Neural cell (in vitro differentiated cells): ENCODE results near the gene TMEM30A.

Experiments used
- EP300 ChIP-seq: fragments of 450-650 bp; conservative IDR thresholded peaks from 2 replicates; pipeline ENCODE4 v1.6.1; 2014; ENCODE audit warnings: antibody characterized with exemption, mild to moderate bottlenecking, moderate library complexity; ENCODE audit not compliant: poor library complexity, severe bottlenecking
- EZH2 ChIP-seq: fragments of 200-600, 300-800 bp; shearing (Covaris generic), sonication (generic); IDR thresholded peaks from 2 replicates; pipeline ENCODE4 v1.6.1; 2014; ENCODE audit warnings: antibody characterized with exemption, low read length, borderline replicate concordance, mild to moderate bottlenecking; ENCODE audit not compliant: insufficient read depth, poor library complexity, severe bottlenecking
- POLR2AphosphoS5 ChIP-seq: IDR thresholded peaks from 2 replicates; pipeline ENCODE4 v1.6.1; 2012
- SMC3 ChIP-seq: fragments of 450-650 bp; conservative IDR thresholded peaks from 2 replicates; pipeline ENCODE4 v1.6.1; 2014; ENCODE audit warnings: antibody characterized with exemption, mild to moderate bottlenecking, moderate library complexity; ENCODE audit not compliant: poor library complexity
- TF ChIP-seq, protein P1 (sequence below): fragments of 450-650 bp; IDR thresholded peaks from 2 replicates; pipeline ENCODE4 v1.5.1; 2014; ENCODE audit warnings: antibody characterized with exemption, mild to moderate bottlenecking, moderate library complexity; ENCODE audit not compliant: poor library complexity, severe bottlenecking

- TF ChIP-seq, protein P1, sequence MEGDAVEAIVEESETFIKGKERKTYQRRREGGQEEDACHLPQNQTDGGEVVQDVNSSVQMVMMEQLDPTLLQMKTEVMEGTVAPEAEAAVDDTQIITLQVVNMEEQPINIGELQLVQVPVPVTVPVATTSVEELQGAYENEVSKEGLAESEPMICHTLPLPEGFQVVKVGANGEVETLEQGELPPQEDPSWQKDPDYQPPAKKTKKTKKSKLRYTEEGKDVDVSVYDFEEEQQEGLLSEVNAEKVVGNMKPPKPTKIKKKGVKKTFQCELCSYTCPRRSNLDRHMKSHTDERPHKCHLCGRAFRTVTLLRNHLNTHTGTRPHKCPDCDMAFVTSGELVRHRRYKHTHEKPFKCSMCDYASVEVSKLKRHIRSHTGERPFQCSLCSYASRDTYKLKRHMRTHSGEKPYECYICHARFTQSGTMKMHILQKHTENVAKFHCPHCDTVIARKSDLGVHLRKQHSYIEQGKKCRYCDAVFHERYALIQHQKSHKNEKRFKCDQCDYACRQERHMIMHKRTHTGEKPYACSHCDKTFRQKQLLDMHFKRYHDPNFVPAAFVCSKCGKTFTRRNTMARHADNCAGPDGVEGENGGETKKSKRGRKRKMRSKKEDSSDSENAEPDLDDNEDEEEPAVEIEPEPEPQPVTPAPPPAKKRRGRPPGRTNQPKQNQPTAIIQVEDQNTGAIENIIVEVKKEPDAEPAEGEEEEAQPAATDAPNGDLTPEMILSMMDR = peak; percentile 95
- TF ChIP-seq EP300 (no peak), POLR2AphosphoS5 (no peak), EZH2 (no peak), SMC3 (peak; percentile 97)
These were observed 76.1 kb downstream of the TMEM30A start for GRCh38 chr6:75208298-75209183.
